ENCODE measurements around the gene ARPC1A. TPM values are rescaled to one million over a fixed set of nuclear protein-coding genes. Genes with fewer than 3 reads are reported as not detected.

Gene ARPC1A
- total and polyA plus RNA-seq, 12 donors = 93.1 to 213 (median 134) TPM

DNA sequence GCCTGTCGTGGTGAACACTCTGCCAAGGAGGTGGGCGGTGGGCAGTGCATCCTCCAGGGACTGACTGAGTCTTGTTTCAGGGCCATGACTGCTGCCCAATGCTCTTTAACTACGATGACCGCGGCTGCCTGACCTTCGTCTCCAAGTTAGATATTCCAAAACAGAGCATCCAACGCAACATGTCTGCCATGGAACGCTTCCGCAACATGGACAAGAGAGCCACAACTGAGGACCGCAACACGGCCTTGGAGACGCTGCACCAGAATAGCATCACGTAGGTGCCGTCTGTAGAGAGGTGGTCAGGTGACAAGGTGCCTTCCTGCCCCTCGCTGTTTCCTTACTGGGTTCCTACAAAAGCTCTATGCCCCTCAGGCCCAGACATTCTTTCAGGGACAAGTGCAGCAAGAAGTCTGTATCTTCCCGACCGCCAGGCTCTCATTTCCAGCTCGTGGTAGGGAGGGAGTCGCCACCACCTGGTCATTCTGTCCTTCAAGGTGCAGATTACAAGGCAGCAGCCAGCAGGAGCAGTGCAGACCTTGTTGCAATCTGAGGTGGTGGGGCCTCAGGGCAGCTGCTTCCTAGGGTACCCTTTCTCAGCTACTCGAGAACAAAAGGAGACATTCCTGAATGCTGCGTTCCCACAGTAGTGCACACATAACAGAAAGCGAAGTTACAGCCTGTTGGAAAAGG is 33.9 kb downstream of the ARPC1A start:
- Histone ChIP-seq H3K4me3 (no peak overlapping the region), H3K27me3 (no peaks in the 10 kb centered on the region), H3K36me3 (peaks cover 0 to 100% (median 92%) of the 10 kb centered on the region in 9 donors), H3K9me3 (no peaks in the 10 kb centered on the region), H3K4me1 (no peaks in the 10 kb centered on the region), H3K27ac (no peak overlapping the region)
- no peak for TF ChIP-seq CTCF (IDR thresholded peaks at IDR 0.05)
- intact Hi-C loops (cut with DNase I) = loop anchor here in 1 of 10 donors (10.0 kb wide), 1 partner anchor 55 kb away; no protein-coding TSS in a partner anchor
- ATAC-seq (no peak), DNase-seq (no peak)
- WGBS, 2 donors = 87 to 91% methylated on average over 22 of the region's 22 CpGs

GRCh38 chr7:99362801-99363200 is 37.1 kb downstream of the ARPC1A start:
- no peak for TF ChIP-seq CTCF (IDR thresholded peaks at IDR 0.05)
- H3K9me3 ChIP-seq = no peaks in the 10 kb centered on the region
- intact Hi-C loops (cut with DNase I) = loop anchor here in 1 of 10 donors (10.0 kb wide), 1 partner anchor 52 kb away; no protein-coding TSS in a partner anchor
- DNase-seq = no peak
- no peaks in the 10 kb centered on the region for H3K27me3 ChIP-seq
- ATAC-seq = no peak
- H3K4me1 ChIP-seq = no peaks in the 10 kb centered on the region
- H3K27ac ChIP-seq = no peak overlapping the region
- H3K4me3 ChIP-seq = no peak overlapping the region
- WGBS, 2 donors = 82% methylated on average over 3 of the region's 3 CpGs
- peaks cover 0 to 100% (median 80%) of the 10 kb centered on the region in 9 donors for H3K36me3 ChIP-seq

GRCh38 chr7:99363286-99363685 is 37.6 kb downstream of the ARPC1A start:
- no peak overlapping the region for H3K4me3 ChIP-seq
- no peaks in the 10 kb centered on the region for H3K27me3 ChIP-seq
- no peaks in the 10 kb centered on the region for H3K9me3 ChIP-seq
- H3K36me3 ChIP-seq = peaks cover 0 to 100% (median 76%) of the 10 kb centered on the region in 9 donors
- no peak overlapping the region for H3K27ac ChIP-seq
- no peak for DNase-seq
- no peak for ATAC-seq
- 93 to 95% methylated on average over 5 of the region's 5 CpGs for WGBS, 2 donors
- no peak for TF ChIP-seq CTCF (IDR thresholded peaks at IDR 0.05)
- intact Hi-C loops (cut with DNase I) = loop anchor here in 1 of 10 donors (10.0 kb wide), 1 partner anchor 52 kb away; no protein-coding TSS in a partner anchor
- no peaks in the 10 kb centered on the region for H3K4me1 ChIP-seq

- Histone ChIP-seq H3K36me3 (peaks cover 0 to 92% (median 61%) of the 10 kb centered on the region in 9 donors), H3K9me3 (no peaks in the 10 kb centered on the region), H3K27me3 (no peaks in the 10 kb centered on the region), H3K27ac (no peak overlapping the region), H3K4me1 (no peaks in the 10 kb centered on the region), H3K4me3 (no peak overlapping the region)
- WGBS, 2 donors = 81 to 86% methylated on average over 17 of the region's 17 CpGs
- intact Hi-C loops (cut with DNase I) = loop anchor here in 2 of 10 donors (5.0 to 10.0 kb wide), 2 partner anchors 47 to 49 kb away; no protein-coding TSS in a partner anchor
- ATAC-seq (peak in 7 of 8 donors; percentile 37 to 71 (median 62)), DNase-seq (peak in 1 of 2 donors; percentile 54)
- TF ChIP-seq CTCF (IDR thresholded peaks at IDR 0.05) = peak; percentile 18 to 65 (median 53)
These were observed 39.8 kb downstream of the ARPC1A start for GRCh38 chr7:99365318-99366141.

All from heart right ventricle (tissue), 16 donors.